Measurements from ENCODE around the gene DGCR2.
"Not testable (repeated sequence)": the region's sequence is repeated elsewhere in the genome, so short reads cannot be mapped to it uniquely, and the experiment has no call there.

- not testable (repeated sequence) for TF ChIP-seq CTCF, POLR2A (IDR thresholded peaks at IDR 0.05)
Measured at GRCh38 chr22:18987114-18987513, 135.1 kb downstream of the DGCR2 start.

All from adrenal gland (tissue), 5 donors.